Measurements from ENCODE around the gene ITGA3. TPM values are rescaled to one million over a fixed set of nuclear protein-coding genes. Genes with fewer than 3 reads are reported as not detected.

The ITGA3 gene
- total and polyA plus RNA-seq, 2 of the 13 experiments (the other 11 are each of a cell fraction or from before 2014, with no cell fraction given), result 0.48 to 0.69 TPM

- no peak for TF ChIP-seq MLX (CRISPR knock-in tag; IDR thresholded peaks at IDR 0.05)
- no peak for TF ChIP-seq ZNF20 (CRISPR knock-in tag; IDR thresholded peaks at IDR 0.05)
- TF ChIP-seq PAWR (CRISPR knock-in tag; IDR thresholded peaks at IDR 0.05; ENCODE audit: borderline replicate concordance), result no peak
- TF ChIP-seq CC2D1A (CRISPR knock-in tag; IDR thresholded peaks at IDR 0.05), result no peak
- 0 out of 2 replicates have a peak, but pooled peaks have one; percentile 15 for TF ChIP-seq ZNF350 (CRISPR knock-in tag; IDR thresholded peaks at IDR 0.05; ENCODE audit: borderline replicate concordance, low read depth)
- TF ChIP-seq TIGD3 (CRISPR knock-in tag; IDR thresholded peaks at IDR 0.05; ENCODE audit: borderline replicate concordance), result no peak
- no peak for TF ChIP-seq SOX13 (IDR thresholded peaks at IDR 0.05)
- no peak for TF ChIP-seq SOX13 (CRISPR knock-in tag; conservative IDR thresholded peaks at IDR 0.05 in 1 of 2, IDR thresholded peaks at IDR 0.05 in 1 of 2)
- TF ChIP-seq DR1 (CRISPR knock-in tag; IDR thresholded peaks at IDR 0.05), result no peak
- TF ChIP-seq, protein P1, sequence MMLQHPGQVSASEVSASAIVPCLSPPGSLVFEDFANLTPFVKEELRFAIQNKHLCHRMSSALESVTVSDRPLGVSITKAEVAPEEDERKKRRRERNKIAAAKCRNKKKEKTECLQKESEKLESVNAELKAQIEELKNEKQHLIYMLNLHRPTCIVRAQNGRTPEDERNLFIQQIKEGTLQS (CRISPR knock-in tag; IDR thresholded peaks at IDR 0.05), result no peak
- TF ChIP-seq ZFAT (CRISPR knock-in tag; conservative IDR thresholded peaks at IDR 0.05), result no peak
- TF ChIP-seq MBNL3 (CRISPR knock-in tag; conservative IDR thresholded peaks at IDR 0.05), result no peak
- TF ChIP-seq HNF4A (CRISPR knock-in tag; IDR thresholded peaks at IDR 0.05), result peak; percentile 43; the same call in 1 of the 2 replicates
- TF ChIP-seq, protein P2, sequence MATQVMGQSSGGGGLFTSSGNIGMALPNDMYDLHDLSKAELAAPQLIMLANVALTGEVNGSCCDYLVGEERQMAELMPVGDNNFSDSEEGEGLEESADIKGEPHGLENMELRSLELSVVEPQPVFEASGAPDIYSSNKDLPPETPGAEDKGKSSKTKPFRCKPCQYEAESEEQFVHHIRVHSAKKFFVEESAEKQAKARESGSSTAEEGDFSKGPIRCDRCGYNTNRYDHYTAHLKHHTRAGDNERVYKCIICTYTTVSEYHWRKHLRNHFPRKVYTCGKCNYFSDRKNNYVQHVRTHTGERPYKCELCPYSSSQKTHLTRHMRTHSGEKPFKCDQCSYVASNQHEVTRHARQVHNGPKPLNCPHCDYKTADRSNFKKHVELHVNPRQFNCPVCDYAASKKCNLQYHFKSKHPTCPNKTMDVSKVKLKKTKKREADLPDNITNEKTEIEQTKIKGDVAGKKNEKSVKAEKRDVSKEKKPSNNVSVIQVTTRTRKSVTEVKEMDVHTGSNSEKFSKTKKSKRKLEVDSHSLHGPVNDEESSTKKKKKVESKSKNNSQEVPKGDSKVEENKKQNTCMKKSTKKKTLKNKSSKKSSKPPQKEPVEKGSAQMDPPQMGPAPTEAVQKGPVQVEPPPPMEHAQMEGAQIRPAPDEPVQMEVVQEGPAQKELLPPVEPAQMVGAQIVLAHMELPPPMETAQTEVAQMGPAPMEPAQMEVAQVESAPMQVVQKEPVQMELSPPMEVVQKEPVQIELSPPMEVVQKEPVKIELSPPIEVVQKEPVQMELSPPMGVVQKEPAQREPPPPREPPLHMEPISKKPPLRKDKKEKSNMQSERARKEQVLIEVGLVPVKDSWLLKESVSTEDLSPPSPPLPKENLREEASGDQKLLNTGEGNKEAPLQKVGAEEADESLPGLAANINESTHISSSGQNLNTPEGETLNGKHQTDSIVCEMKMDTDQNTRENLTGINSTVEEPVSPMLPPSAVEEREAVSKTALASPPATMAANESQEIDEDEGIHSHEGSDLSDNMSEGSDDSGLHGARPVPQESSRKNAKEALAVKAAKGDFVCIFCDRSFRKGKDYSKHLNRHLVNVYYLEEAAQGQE (IDR thresholded peaks at IDR 0.05; ENCODE audit: borderline replicate concordance in 1 of 2, low read depth in 1 of 2, low read length in 2 of 2), result no peak
- TF ChIP-seq ZNF564 (CRISPR knock-in tag; IDR thresholded peaks at IDR 0.05), result no peak
- no peak for TF ChIP-seq SYNCRIP (IDR thresholded peaks at IDR 0.05; ENCODE audit: insufficient read depth, low read depth, low read length)
- TF ChIP-seq PITX1 (CRISPR knock-in tag; IDR thresholded peaks at IDR 0.05), result peak; percentile 34; the same call in 1 of the 2 replicates
- no peak for TF ChIP-seq ZNF24 (IDR thresholded peaks at IDR 0.05)
- TF ChIP-seq PCBP1 (IDR thresholded peaks at IDR 0.05; ENCODE audit: borderline replicate concordance, low read depth, low read length), result no peak
- TF ChIP-seq, protein P3, sequence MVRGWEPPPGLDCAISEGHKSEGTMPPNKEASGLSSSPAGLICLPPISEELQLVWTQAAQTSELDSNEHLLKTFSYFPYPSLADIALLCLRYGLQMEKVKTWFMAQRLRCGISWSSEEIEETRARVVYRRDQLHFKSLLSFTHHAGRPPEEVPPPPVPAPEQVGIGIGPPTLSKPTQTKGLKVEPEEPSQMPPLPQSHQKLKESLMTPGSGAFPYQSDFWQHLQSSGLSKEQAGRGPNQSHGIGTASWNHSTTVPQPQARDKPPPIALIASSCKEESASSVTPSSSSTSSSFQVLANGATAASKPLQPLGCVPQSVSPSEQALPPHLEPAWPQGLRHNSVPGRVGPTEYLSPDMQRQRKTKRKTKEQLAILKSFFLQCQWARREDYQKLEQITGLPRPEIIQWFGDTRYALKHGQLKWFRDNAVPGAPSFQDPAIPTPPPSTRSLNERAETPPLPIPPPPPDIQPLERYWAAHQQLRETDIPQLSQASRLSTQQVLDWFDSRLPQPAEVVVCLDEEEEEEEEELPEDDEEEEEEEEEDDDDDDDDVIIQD (CRISPR knock-in tag; IDR thresholded peaks at IDR 0.05; ENCODE audit: low read depth), result no peak
- TF ChIP-seq SMARCE1 (IDR thresholded peaks at IDR 0.05; ENCODE audit: borderline replicate concordance), result no peak
- no peak for TF ChIP-seq GFI1 (CRISPR knock-in tag; IDR thresholded peaks at IDR 0.05; ENCODE audit: borderline replicate concordance)
- no peak for TF ChIP-seq ZNF296 (CRISPR knock-in tag; conservative IDR thresholded peaks at IDR 0.05)
Observed at GRCh38 chr17:50113624-50114320, 57.9 kb downstream of the ITGA3 start (continued).
